T-cell (primary cell): ENCODE results near the gene TTLL11. TPM values are rescaled to one million over a fixed set of nuclear protein-coding genes. Genes with fewer than 3 reads are reported as not detected.

Experiments
- ATAC-seq, 4 experiments: fragments of 200-7000 bp in 3 of 4; fragments of 150-1000 bp in 1 of 4; cut with Tn5 transposase; replicated peaks in 1 of 4; 1 replicate in 3 of 4; 2 replicates in 1 of 4; pipeline ENCODE4 v1.10.0; 2021; ENCODE audit warnings: moderate library complexity in 3 of 4, mild to moderate bottlenecking in 2 of 4, moderate number of reproducible peaks in 1 of 4
- CTCF ChIA-PET, 2 donors: fragments of 300-600 bp; sonication (Branson Sonifier 250); formaldehyde crosslinking; loops; one replicate each; lab custom pipeline; 2022; ENCODE audit warnings: antibody characterized with exemption in 2 of 2; lab: Charles Lee
- POLR2A ChIA-PET, 2 donors: fragments of 300-600 bp; sonication (Branson Sonifier 250); formaldehyde crosslinking; loops; one replicate each; lab custom pipeline; 2022; ENCODE audit warnings: antibody characterized with exemption in 2 of 2; lab: Charles Lee
- DNase-seq, 35 experiments: peaks; one replicate each; pipeline versions ENCODE4 v3.0.0 to v3.0.0-alpha.2; 2013 to 2023
- H3K27ac ChIP-seq: one replicate; pipeline ENCODE4 v1.5.1; 2013; ENCODE audit warnings: low read length
- H3K27me3 ChIP-seq, 2 experiments: replicated peaks in 1 of 2; 1 replicate in 1 of 2; 2 replicates in 1 of 2; pipeline versions ENCODE4 v1.6.1 to v1.7.0; 2013; ENCODE audit warnings: low read length in 1 of 2, mixed read lengths in 1 of 2; ENCODE audit not compliant: control insufficient read depth in 2 of 2, insufficient read depth in 2 of 2; ENCODE audit errors: extremely low read depth in 1 of 2
- H3K36me3 ChIP-seq, 2 donors: 1 replicate in 1 of 2; 2 replicates in 1 of 2; pipeline versions ENCODE4 v1.6.1 to v1.7.0; 2013; ENCODE audit warnings: low read length in 1 of 2; ENCODE audit not compliant: control insufficient read depth in 2 of 2, insufficient read depth in 1 of 2; ENCODE audit errors: extremely low read depth in 1 of 2
- H3K4me1 ChIP-seq, 2 experiments: 1 replicate in 1 of 2; 2 replicates in 1 of 2; pipeline versions ENCODE4 v1.6.1 to v1.7.0; 2013; ENCODE audit warnings: low read length in 2 of 2, mixed read lengths in 1 of 2; ENCODE audit not compliant: insufficient read depth in 2 of 2, control insufficient read depth in 1 of 2; ENCODE audit errors: extremely low read depth in 1 of 2
- H3K4me3 ChIP-seq, 2 donors: 1 replicate in 1 of 2; 2 replicates in 1 of 2; pipeline versions ENCODE4 v1.5.1 to v1.7.0; 2013; ENCODE audit warnings: mild to moderate bottlenecking in 2 of 2, low read length in 1 of 2, moderate library complexity in 1 of 2; ENCODE audit not compliant: control insufficient read depth in 1 of 2; ENCODE audit errors: extremely low read depth in 1 of 2
- H3K9me3 ChIP-seq: 2 replicates; pipeline ENCODE4 v1.7.0; 2013
- H3K27ac Mint-ChIP-seq, 2 donors: one replicate each; pipeline ENCODE4 v1.8.0; 2020 to 2021; ENCODE audit warnings: mild to moderate bottlenecking in 2 of 2, mixed read lengths in 2 of 2
- H3K27me3 Mint-ChIP-seq, 2 donors: one replicate each; pipeline ENCODE4 v1.8.0; 2021 to 2022; ENCODE audit warnings: mixed read lengths in 2 of 2
- H3K36me3 Mint-ChIP-seq: one replicate; pipeline ENCODE4 v1.8.0; 2021; ENCODE audit warnings: mixed read lengths
- H3K4me1 Mint-ChIP-seq, 3 donors: one replicate each; pipeline ENCODE4 v1.8.0; 2020 to 2022; ENCODE audit warnings: mixed read lengths in 3 of 3, mild to moderate bottlenecking in 1 of 3
- H3K4me3 Mint-ChIP-seq, 3 donors: one replicate each; pipeline ENCODE4 v1.8.0; 2020 to 2022; ENCODE audit warnings: mild to moderate bottlenecking in 3 of 3, mixed read lengths in 3 of 3, moderate library complexity in 3 of 3
- H3K9me3 Mint-ChIP-seq, 3 donors: one replicate each; pipeline ENCODE4 v1.8.0; 2020 to 2022; ENCODE audit warnings: mixed read lengths in 3 of 3
- WGBS: methylation state at CpG from one replicate; pipeline ENCODE4 v1.1.5; 2013; ENCODE audit warnings: missing lambda C conversion rate; ENCODE audit not compliant: insufficient coverage; 5-methylcytosine and 5-hydroxymethylcytosine counted together
- total RNA-seq, 35 experiments: library from RNA in 6 of 35; stranded (reverse) in 6 of 35; fragments of 120-200 nt in 1 of 35; gene quantifications; one replicate each; pipeline versions ENCODE4 v1.2.1 to v1.2.4 and lab custom pipeline; 2013 to 2026

The TTLL11 gene
- total RNA-seq, 5 donors from 2014 or later (not counting 1 experiment from before 2014, with no cell fraction given), result 3.4 to 4.8 (median 4.6) TPM

DNA sequence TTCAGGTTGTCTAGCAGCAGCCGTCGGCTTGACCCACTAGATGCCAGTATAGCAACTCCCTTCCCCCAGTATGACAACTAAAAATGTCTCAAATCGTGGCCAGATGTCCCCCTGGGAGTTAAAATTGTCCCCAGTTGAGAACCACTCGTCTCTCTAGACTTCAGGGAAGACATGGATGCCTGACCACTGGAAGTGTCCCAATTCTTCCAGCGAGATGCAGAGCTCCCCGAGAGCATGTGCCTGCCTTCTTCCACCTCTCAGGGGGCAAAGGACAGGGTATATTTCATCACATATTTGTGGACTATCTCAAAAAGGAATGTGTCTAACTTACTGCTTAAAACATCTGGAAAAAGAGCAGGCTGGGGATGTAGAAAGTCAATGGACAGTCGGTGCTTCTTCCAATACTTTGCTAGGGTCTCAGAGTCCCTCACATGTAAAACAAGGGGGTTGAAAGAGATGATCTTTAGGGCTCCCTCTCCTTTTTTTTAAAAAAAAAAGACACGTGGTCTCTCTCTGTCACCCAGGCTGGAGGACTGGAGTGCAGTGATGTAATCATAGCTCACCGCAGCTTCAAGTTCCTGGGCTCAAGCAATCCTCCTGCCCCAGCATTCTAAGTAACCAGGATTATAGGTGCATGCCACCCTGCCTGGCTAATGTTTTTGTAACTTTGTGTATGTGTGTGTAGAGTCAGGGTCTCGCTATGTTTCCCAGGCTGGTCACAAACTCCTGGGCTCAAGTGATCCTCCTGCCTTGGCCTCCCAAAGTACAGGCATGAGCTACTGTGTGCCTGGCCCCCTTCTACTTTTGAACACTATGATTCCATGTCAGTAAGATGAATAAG, 251.1 kb downstream of the TTLL11 start:
- CTCF ChIA-PET, result no interaction called here
- DNase-seq (no peak), ATAC-seq (no peak)
- H3K9me3 ChIP-seq, result no peaks in the 10 kb centered on the region
- Mint-ChIP-seq H3K27ac (peak overlapping the region in 1 of 2 donors; percentile 13), H3K9me3 (peaks cover 5 to 25% (median 9%) of the 10 kb centered on the region in 3 donors), H3K36me3 (peaks cover 9% of the 10 kb centered on the region), H3K27me3 (no peaks in the 10 kb centered on the region), H3K4me1 (no peaks in the 10 kb centered on the region), H3K4me3 (no peak overlapping the region)
- POLR2A ChIA-PET, result interaction anchor here in 1 of 2 donors (0.6 kb wide), 1 partner anchor 9 kb away, joined by 3 read pairs; no protein-coding TSS in a partner anchor
- H3K4me1 ChIP-seq, result no peaks in the 10 kb centered on the region
- 84% methylated on average over 2 of the region's 10 CpGs for WGBS
- H3K27ac ChIP-seq, result no peak overlapping the region
- no peak overlapping the region for H3K4me3 ChIP-seq
- peaks cover 0 to 8% of the 10 kb centered on the region in 2 experiments for H3K27me3 ChIP-seq
- no peaks in the 10 kb centered on the region for H3K36me3 ChIP-seq

DNA sequence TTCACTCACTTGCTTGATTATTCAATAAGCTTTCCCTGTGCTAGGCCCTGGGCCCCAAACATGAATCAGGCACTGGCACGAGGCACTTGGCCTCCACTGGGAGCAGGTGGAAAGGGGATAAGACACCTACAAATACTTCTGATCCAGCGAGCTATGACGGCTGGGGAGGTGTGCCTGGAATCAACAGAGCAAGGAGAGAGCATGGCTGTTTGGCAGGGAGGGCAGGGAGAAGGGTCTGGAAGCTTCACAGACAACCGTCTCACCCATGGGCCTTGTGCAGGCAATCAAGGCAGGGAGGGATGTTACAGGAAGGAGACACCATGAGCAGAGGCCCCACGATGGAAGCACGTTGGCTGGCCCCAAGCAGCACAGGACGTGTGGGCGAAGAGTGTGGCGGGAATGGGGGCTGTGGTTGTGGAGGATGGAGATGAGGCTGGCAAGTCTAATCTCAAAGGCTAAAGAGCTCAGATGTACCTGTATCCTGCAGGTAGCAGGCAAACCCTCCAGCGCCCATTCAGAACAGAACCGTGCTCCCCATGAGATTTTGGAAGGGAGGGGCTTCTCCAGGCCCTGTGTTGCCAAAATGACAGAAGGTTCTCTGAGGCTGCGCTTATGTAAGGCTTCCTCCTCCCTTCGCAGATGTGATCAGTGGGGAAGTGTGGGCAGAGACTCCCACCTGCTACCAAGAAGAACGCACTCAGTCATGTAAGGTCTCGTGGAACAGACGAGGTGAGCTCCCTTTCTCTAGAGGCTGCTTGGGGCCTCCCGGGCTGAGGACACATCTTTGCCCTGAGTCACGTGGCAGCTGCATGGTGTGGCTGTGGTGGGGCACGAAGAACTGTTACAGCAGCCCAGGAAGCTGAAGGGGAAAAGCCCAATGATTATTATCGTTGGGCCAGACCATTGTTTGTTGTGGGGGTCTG, 252.0 kb downstream of the TTLL11 start:
- POLR2A ChIA-PET, result no interaction called here
- Mint-ChIP-seq H3K4me3 (no peak overlapping the region), H3K27me3 (no peaks in the 10 kb centered on the region), H3K9me3 (peaks cover 5 to 20% (median 9%) of the 10 kb centered on the region in 3 donors), H3K4me1 (no peaks in the 10 kb centered on the region), H3K27ac (peak overlapping the region in 1 of 2 donors; percentile 13), H3K36me3 (peaks cover 9% of the 10 kb centered on the region)
- peaks cover 0 to 8% of the 10 kb centered on the region in 2 experiments for H3K27me3 ChIP-seq
- H3K4me3 ChIP-seq, result no peak overlapping the region
- no peak overlapping the region for H3K27ac ChIP-seq
- no peak for ATAC-seq
- WGBS, result 55% methylated on average over 11 of the region's 20 CpGs
- DNase-seq, result peak in 1 of 35 experiments; percentile 18
- CTCF ChIA-PET, result no interaction called here
- no peaks in the 10 kb centered on the region for H3K9me3 ChIP-seq
- no peaks in the 10 kb centered on the region for H3K36me3 ChIP-seq
- H3K4me1 ChIP-seq, result no peaks in the 10 kb centered on the region

DNA sequence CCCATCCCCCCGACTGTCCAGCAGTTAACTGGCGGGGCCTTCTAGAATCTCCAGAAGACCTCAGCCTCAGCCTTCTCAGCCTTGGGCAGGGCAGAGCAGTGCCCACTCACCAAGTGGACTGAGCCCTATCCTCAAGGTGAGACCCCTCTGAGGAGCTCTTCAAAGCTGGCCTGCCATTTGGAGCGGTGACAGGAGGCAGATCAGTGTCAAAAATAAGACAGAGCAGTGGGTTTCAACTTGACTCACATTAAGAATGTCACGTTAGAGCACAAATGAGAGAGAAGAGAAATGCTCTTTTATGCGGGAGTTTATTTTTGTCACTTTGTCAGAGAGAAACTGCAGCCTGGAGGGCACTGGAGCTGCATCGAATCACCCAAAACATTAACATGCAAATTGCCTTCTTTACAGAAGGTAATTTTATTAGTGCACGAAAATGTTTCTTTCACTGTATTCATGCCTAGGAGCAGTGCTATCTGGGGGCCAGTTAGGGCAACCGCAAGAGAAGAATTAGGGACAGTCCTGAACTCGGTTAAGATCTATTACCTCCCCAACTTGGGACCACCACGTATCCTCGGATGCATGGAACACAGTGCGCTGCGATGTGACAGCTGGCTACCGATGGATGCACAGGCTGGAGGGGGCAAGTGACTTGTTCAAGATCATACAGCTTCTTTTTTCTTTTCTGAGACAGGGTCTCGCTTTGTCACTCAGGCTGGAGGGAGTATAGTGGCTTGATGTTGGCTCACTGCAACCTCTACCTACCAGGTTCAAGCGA, 253.2 kb downstream of the TTLL11 start:
- peaks cover 5 to 11% (median 7%) of the 10 kb centered on the region in 3 donors for H3K9me3 Mint-ChIP-seq
- POLR2A ChIA-PET, result no interaction called here
- Histone ChIP-seq H3K27me3 (peaks cover 0 to 8% of the 10 kb centered on the region in 2 experiments), H3K36me3 (no peaks in the 10 kb centered on the region), H3K9me3 (no peaks in the 10 kb centered on the region), H3K4me1 (no peaks in the 10 kb centered on the region), H3K27ac (no peak overlapping the region), H3K4me3 (no peak overlapping the region)
- H3K36me3 Mint-ChIP-seq, result peaks cover 6% of the 10 kb centered on the region
- 80% methylated on average over 2 of the region's 16 CpGs for WGBS
- no peak overlapping the region for H3K27ac Mint-ChIP-seq
- CTCF ChIA-PET, result no interaction called here
- ATAC-seq, result no peak
- peak in 1 of 35 experiments; percentile 15 for DNase-seq
- no peaks in the 10 kb centered on the region for H3K27me3 Mint-ChIP-seq
- H3K4me1 Mint-ChIP-seq, result no peaks in the 10 kb centered on the region
- H3K4me3 Mint-ChIP-seq, result no peak overlapping the region

DNA sequence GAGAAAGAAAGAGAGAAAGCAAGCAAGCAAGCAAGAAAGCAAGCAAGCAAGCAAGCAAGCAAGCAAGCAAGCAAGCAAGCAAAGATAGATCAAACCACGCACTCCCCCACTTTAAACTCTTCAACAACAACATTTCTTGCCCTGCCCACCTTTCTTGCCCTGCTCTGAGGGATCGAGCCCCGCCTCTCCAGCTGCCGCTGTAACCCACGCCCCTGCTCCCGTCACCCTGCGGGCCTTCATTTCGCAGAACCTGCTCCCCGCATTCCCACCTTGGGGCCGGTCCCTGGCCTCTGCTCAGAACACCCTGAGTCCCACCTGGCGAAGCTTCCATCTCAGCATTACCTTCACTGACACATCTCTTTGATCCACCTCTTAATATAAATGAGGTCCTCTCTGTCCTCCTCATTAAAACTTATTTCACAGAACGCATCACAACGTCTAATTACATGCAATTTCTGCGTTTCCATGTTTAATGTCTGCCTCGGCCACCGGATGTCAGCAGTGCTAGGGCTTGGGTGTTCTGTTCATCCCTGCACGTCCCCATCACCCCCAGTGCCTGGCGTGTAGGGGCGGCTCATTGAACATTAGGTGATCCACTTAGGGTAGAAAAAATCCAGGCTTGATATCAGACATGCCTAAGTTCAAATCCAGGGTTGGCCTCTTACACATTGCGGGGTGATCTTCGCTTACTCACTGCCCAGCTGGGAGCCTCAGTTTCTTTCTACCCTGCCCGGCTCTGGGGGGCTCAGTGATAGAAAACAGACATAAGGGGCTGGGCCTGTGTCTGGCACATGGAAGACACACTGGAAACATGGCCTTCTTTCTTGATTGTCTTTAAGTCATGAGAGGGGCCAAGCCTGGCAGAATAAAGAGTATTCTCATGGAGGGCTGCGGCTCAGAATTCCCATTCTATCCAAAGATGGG, 254.1 kb downstream of the TTLL11 start:
- no peak overlapping the region for H3K4me3 Mint-ChIP-seq
- ChIA-PET CTCF (no interaction called here), POLR2A (no interaction called here)
- Histone ChIP-seq H3K4me3 (no peak overlapping the region), H3K27me3 (peaks cover 0 to 8% of the 10 kb centered on the region in 2 experiments), H3K27ac (no peak overlapping the region), H3K4me1 (no peaks in the 10 kb centered on the region), H3K9me3 (no peaks in the 10 kb centered on the region), H3K36me3 (no peaks in the 10 kb centered on the region)
- H3K27ac Mint-ChIP-seq, result no peak overlapping the region
- no peaks in the 10 kb centered on the region for H3K27me3 Mint-ChIP-seq
- H3K9me3 Mint-ChIP-seq, result peaks cover 0 to 2% (median 0%) of the 10 kb centered on the region in 3 donors
- DNase-seq (peak in 1 of 35 experiments; percentile 8), ATAC-seq (no peak)
- peaks cover 6% of the 10 kb centered on the region for H3K36me3 Mint-ChIP-seq
- no peaks in the 10 kb centered on the region for H3K4me1 Mint-ChIP-seq
- WGBS, result 95% methylated on average over 10 of the region's 23 CpGs

DNA sequence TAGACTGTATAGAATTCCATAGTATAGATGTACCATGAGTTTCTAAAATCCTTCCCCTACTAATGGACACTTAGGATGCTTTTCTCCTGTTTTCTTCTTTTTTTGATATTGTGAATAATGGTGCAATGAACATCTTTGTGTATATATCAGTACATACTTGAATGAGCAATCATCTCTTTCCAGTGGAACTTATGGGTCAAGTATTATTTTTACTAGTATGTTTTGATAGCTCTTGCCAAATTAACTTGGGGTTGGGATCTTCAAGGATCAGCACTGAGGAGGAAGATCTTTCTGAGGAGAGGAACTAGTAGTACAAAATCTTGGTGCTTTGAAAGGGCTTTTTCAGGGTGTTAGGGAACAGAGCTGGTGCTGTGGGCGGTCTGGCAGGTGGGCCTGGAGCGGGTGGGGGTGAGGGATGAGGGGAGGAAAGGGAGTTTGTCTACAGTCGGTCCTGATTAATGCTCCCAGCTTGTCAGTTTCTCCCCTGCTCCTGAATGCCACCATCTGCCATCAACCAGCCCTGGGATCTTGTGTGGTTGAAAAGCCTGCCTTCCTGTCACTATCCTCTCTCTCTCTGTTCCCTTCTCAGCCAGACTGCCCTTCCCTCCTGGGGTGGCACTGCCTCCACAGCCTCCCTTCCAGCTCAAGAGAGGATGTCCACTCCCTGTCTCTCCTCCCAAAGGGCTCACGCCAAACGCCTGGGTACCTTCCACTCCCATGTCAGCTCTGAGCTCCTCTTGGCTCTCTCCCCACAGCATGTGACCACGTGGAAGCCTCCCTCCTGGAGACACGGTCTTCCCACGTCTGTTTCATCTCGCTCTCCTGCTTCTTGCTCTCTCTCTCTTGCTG, 255.8 kb downstream of the TTLL11 start:
- ChIA-PET POLR2A (no interaction called here), CTCF (interaction anchor here in 1 of 2 donors (0.5 kb wide), 1 partner anchor 284 kb away, joined by 4 read pairs; no protein-coding TSS in a partner anchor)
- Histone ChIP-seq H3K27me3 (peaks cover 0 to 10% of the 10 kb centered on the region in 2 experiments), H3K4me1 (no peaks in the 10 kb centered on the region), H3K4me3 (no peak overlapping the region), H3K36me3 (no peaks in the 10 kb centered on the region), H3K27ac (no peak overlapping the region), H3K9me3 (no peaks in the 10 kb centered on the region)
- no peak overlapping the region for H3K27ac Mint-ChIP-seq
- H3K27me3 Mint-ChIP-seq, result no peaks in the 10 kb centered on the region
- DNase-seq (peak in 1 of 35 experiments; percentile 3), ATAC-seq (no peak)
- H3K4me3 Mint-ChIP-seq, result no peak overlapping the region
- no peaks in the 10 kb centered on the region for H3K9me3 Mint-ChIP-seq
- H3K36me3 Mint-ChIP-seq, result peaks cover 6% of the 10 kb centered on the region
- WGBS, result 82% methylated on average over 7 of the region's 9 CpGs
- no peaks in the 10 kb centered on the region for H3K4me1 Mint-ChIP-seq
